HL-60/S4 (cell line): ENCODE data around the gene NSA2.
"Not testable (repeated sequence)": the region's sequence is repeated elsewhere in the genome, so short reads cannot be mapped to it uniquely, and the experiment has no call there.

Experiments used
- in situ Hi-C: fragments of 300-500 bp; cut with MboI; formaldehyde crosslinking; loops from 2 replicates; pipeline ENCODE4 v1.14.3; 2022; ENCODE audit warnings: low sequenced_read_pairs

NSA2 gene

DNA sequence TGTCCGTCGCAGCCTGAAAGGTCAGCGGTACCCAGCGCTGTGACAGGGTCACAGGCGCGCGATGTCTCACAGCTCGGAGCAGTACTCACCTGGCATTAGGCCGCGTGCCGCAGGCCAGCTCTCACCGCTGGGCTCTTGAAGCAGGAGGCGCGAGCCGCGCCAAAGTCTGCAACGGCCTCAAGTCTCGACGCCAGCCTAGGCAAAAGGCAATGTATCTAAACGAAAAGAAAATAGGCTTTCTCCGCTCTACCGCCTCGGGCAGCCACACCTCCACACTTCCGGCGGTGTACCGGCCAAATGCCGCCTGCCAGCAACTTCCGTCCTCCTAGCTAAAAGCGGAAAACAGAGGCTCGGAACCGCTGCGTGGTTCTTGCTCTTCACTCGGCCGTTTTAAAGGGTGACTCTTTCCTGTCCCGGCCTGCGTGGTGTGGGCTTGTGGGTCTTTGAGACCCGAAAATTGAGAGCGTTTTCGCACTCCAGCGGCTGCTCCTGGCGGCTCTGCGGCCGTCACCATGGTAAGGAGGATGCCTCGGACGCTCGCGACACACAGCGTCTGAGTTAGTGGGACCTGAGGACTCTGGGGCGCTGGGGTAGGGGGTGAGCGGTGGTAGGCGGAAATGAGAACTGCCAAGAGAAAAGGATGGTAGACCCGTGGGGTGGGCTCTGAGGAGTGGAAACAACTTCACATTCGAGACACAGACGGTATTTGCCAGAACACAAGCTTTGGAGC, at the start of gene NSA2, which contains the start of gene GFM2:
Gene NSA2, plus strand, starts transcription at position 401 of the 730 bp plus-strand sequence. Its CDS starts 112 bp downstream, at position 513.
Gene GFM2, minus strand, starts transcription at position 269 of the 730 bp plus-strand sequence. CDS start 3,375 bp downstream, outside the sequence.
- in situ Hi-C loops = no loop called here

DNA sequence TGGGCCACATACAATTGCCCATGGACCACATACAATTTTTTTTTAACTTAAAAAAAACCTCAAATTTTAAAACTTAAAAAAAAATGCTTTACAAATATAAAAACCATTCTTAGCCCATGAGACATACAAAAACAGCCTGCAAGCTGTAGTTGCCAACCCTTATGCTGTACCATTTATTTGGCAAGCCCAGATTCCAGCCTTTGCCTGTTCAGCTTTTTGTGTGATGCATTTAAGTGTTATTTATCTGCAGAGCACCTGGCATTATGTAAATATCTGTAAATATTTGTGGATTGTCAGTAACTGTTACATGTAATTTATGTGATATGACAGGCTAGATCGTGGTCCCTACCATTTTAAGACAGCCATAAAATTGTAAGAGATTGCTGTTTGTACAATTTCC, 49.5 kb upstream of the NSA2 start:
- in situ Hi-C loops = no loop called here

GRCh38 chr5:74722271-74722670, 44.8 kb upstream of the NSA2 start:
- in situ Hi-C loops = no loop called here

- in situ Hi-C loops = no loop called here
Measured at GRCh38 chr5:74725331-74725730, 41.7 kb upstream of the NSA2 start.

GRCh38 chr5:74736759-74737158, 30.3 kb upstream of the NSA2 start:
- in situ Hi-C loops = no loop called here

DNA sequence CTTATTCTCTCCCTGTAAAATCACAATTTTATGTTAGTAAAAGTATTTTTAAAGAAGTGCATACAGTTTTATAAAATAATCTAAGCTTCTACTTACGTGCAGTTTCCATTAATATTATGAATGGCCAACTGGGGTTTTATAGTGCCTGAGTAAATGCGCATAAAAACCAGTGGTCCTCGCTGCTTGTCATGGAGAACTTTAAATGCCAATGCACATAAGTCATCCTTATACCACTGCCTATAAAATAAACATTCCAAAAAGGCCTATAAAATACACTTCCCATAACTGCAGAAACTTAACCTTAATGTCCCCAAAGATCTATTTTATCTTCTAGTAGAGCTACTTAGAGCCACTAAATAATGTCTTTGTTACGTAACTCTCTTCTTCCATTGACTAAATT, 28.6 kb upstream of the NSA2 start:
- in situ Hi-C loops = no loop called here

GRCh38 chr5:74748742-74749141, 18.3 kb upstream of the NSA2 start:
- in situ Hi-C loops = not testable (repeated sequence)

DNA sequence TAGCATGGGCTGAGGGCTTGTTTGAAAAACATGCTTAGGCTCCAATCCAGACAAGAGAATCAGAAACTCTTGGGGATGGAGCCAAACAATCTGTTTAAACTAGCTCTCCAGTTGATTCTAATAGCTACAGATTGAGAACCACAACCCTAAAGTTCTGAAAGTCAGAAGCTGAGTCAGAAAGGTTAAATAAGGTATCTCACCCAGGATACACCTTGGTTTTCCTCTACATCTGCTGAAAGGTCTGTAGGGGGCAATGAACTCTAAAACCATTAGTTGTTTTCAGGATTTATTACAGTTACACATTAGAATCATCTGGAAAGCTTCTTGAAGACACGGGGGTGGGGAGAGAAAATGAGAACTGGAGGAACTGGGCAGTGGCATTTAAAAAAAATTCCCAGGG, 5.8 kb upstream of the NSA2 start:
- in situ Hi-C loops = no loop called here

- in situ Hi-C loops = no loop called here
Measured at GRCh38 chr5:74762599-74762998, 4.5 kb upstream of the NSA2 start.

DNA sequence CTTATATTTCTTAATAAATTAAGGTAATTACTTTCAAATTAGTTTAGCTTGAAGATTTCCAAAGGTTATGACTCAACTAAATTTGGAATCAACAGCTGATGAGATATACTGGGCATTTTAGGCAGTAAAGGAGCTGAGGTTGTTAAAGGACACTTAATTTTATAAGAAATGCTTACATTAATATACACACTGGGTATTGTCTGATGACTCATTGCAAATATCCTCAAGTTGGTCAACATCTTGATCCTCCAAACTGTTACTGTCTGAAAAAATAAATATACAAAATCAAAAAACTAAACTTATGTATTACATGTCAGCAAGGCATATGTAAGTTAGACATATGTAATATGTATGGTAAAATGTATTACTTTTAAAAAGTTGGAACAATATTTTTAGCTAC, 3.5 kb upstream of the NSA2 start:
- in situ Hi-C loops = no loop called here

- in situ Hi-C loops = no loop called here
Measured at GRCh38 chr5:74765201-74765600, 1.8 kb upstream of the NSA2 start.

DNA sequence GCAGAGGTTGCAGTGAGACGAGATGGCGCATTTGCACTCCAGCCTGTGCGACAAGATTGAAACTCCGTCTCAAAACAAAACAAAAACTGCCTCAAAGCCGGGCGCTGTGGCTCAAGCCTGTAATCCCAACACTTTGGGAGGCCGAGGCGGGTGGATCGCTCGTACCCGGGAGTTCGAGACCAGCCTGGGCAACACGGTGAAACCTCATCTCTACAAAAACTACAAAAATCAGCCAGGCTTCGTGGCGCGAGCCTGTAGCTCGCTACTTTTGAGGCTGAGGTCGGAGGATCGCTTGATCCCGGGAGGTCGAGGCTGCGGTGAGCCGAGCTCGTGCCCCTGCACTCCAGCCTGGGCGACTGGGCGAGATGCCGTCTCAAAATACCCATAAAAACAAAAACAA, 1.1 kb upstream of the NSA2 start:
- in situ Hi-C loops = no loop called here

DNA sequence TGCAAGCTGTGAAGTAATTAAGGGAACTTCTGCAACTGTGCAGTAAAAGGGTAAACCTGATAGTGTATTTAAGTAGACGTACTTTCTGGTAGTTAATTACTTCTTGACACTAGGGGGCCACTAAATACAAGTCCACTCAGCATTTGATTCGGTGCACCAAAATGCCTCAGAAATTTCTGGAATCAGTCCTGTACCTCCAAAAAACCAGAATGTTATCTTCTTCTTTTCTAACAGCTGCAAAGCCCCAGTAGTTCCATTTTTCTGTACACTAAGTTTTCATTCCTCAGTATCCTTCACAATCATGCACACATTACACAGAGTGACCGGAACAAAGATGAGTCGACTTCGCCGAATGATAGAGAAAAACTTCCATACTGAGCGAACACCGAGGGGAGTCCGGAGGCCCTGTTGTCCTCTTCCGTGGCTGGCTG, 616 bp upstream of the NSA2 start:
- in situ Hi-C loops = no loop called here

GRCh38 chr5:74767579-74767913, 497 bp downstream of the NSA2 start:
- in situ Hi-C loops = no loop called here

DNA sequence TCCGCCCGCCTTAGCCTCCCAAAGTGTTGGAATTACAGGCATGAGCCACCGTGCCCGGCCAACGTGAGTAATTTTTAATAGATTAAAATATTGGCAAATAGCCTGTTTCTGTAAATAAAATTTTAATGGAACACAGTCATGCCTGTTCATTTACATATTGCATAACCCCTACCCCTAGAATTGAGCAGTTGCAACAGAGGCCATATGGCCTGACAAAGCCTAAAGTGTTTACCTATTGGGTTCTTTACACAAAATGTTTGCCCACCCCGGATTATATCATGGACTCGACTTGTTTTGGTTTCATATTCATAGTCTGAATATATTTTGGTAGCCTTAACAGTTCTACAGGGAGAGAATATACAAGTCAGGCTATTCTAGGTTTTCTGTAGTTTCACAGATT, 5.3 kb downstream of the NSA2 start:
- in situ Hi-C loops = no loop called here

- in situ Hi-C loops = no loop called here
Measured at GRCh38 chr5:74778609-74779008, 11.6 kb downstream of the NSA2 start.

DNA sequence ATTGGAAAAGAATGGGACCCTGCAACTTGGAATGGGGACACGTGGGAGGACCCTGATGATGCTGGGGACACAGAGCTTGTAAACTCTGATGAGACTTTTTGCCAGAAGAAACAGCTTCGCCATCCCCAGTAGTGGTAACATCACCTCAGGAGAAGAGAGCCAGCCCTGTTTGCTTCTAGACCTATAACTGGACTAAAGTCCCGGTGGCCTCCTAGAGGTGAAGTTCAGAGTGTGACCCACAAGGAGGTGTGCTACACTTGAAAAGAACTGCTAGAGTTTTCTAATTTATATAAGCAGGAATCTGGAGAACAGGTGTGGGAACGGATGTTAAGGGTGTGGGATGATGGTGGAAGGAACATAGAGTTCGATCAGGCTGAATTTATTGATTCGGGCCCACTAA, 19.8 kb downstream of the NSA2 start:
- in situ Hi-C loops = no loop called here

DNA sequence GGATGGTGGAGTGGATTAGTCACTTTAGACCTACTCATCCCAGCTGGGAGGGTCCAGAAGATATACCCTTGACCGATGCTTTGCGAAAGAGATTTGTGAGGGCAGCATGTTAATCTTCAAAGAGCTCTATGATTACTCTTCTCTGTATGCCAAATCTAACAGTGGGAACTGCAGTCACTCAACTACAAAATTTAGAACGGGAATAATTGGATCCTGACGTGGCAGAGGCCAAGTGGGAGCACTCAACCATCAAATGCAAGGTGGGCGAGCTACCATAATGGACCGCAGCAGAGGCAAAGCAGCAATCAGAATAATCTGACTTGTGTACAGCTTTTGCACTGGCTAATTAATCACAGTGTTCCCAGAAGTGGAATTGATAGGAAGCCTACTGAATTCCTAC, 20.4 kb downstream of the NSA2 start:
- in situ Hi-C loops = no loop called here

DNA sequence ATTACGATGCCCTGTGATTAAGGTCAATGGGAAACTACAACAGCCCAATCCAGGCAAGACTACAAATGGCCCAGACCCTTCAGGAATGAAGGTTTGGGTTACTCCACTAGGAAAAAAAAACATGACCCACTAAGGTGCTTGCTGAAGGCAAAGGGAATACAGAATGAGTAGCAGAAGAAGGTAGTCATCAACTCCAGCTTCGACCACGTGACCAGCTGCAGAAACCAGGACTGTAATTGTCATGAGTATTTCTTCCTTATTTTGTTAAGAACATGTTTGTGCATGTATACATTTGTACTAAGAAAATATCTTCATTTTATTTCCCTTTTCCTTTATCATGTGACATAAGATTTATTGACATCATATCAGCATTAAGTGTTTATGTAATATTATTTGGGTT, 24.6 kb downstream of the NSA2 start:
- in situ Hi-C loops = not testable (repeated sequence)

- in situ Hi-C loops = no loop called here
Measured at GRCh38 chr5:74798977-74799911, 32.2 kb downstream of the NSA2 start.

DNA sequence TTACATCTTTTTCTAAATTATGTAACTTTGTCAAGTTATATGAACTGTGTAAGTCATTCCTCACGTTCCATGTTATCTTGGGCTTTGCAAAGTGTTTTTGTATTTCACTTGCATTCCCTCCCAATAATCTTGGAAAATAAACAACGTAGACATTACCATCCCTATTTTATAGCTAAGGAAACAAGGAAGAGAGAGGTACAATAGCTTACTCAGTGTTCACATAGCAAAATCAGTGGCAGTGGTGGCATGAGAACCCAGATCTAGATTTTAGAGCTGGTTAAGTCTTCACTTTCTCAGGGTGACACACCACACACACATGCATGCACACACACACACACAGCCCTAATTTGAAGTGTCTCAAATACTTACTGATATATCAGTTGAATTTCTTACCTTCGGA, 34.1 kb downstream of the NSA2 start:
- in situ Hi-C loops = no loop called here

- in situ Hi-C loops = no loop called here
Measured at GRCh38 chr5:74801941-74802340, 34.9 kb downstream of the NSA2 start.
